Panc1 (cell line): Measurements from ENCODE around the gene CA5A. TPM values are rescaled to one million over a fixed set of nuclear protein-coding genes. Genes with fewer than 3 reads are reported as not detected.

Experiments
- ATAC-seq: fragments of 200-7000 bp; cut with Tn5 transposase; 2 replicates; pipeline ENCODE4 v1.9.1; 2020; ENCODE audit warnings: mild to moderate bottlenecking, moderate library complexity
- BruUV-seq: library from RNA; stranded (reverse); fragments of 400-500 nt; replicated peaks from 2 replicates; lab custom pipeline; 2021; lab: Mats Ljungman, UMichigan
- CTCF ChIA-PET: fragments of 300-600 bp; sonication (Branson Sonifier 250); formaldehyde crosslinking; loops from one replicate; lab custom pipeline; 2022; ENCODE audit warnings: antibody characterized with exemption; lab: Charles Lee
- POLR2A ChIA-PET: fragments of 300-600 bp; sonication (Branson Sonifier 250); formaldehyde crosslinking; loops from one replicate; lab custom pipeline; 2022; ENCODE audit warnings: antibody characterized with exemption; lab: Charles Lee
- DNase-seq: peaks from one replicate; pipeline ENCODE4 v3.0.0-alpha.2; 2010; ENCODE audit warnings: low read depth, low spot score
- H3K27ac ChIP-seq: 2 replicates; pipeline ENCODE4 v1.5.1; 2011; ENCODE audit warnings: mild to moderate bottlenecking, low read length, inconsistent platforms
- H3K27me3 ChIP-seq: fragments of 200-500 bp; sonication (Bioruptor generic); 2 replicates; pipeline ENCODE4 v1.6.0; 2014; ENCODE audit warnings: low read length, inconsistent platforms; ENCODE audit not compliant: control insufficient read depth, insufficient read depth
- H3K36me3 ChIP-seq: fragments of 200-500 bp; sonication (Bioruptor generic); 2 replicates; pipeline ENCODE4 v1.5.1; 2014; ENCODE audit warnings: inconsistent platforms, mild to moderate bottlenecking, low read length, moderate library complexity; ENCODE audit not compliant: control insufficient read depth, insufficient read depth
- H3K4me1 ChIP-seq: 2 replicates; pipeline ENCODE4 v1.5.1; 2011; ENCODE audit warnings: inconsistent platforms, mild to moderate bottlenecking, low read length, moderate library complexity; ENCODE audit not compliant: control insufficient read depth, insufficient read depth
- H3K4me3 ChIP-seq, 2 experiments: 2 replicates each; pipeline ENCODE4 v1.5.1; 2011 to 2012; ENCODE audit warnings: low read depth in 2 of 2, low read length in 2 of 2, mild to moderate bottlenecking in 2 of 2, inconsistent platforms in 1 of 2, moderate library complexity in 1 of 2
- H3K9me3 ChIP-seq: fragments of 200-500 bp; sonication (Bioruptor generic); 2 replicates; pipeline ENCODE4 v1.5.1; 2014; ENCODE audit warnings: low read depth, mild to moderate bottlenecking, inconsistent platforms, low read length, moderate library complexity; ENCODE audit not compliant: control insufficient read depth, insufficient read depth
- CTCF ChIP-seq: fragments of 450-650 bp; IDR thresholded peaks from 2 replicates; pipeline ENCODE4 v1.5.1; 2017; ENCODE audit warnings: mild to moderate bottlenecking
- POLR2AphosphoS5 ChIP-seq: IDR thresholded peaks from 2 replicates; pipeline ENCODE4 v1.6.1; 2012; ENCODE audit warnings: mild to moderate bottlenecking, low read depth, low read length, moderate library complexity
- REST ChIP-seq, 2 experiments: IDR thresholded peaks; 2 replicates each; pipeline ENCODE4 v1.6.1; 2011 to 2012; ENCODE audit warnings: low read depth in 2 of 2, control low read depth in 1 of 2, low read length in 1 of 2, mild to moderate bottlenecking in 1 of 2, moderate library complexity in 1 of 2; ENCODE audit not compliant: insufficient read depth in 1 of 2
- SIN3A ChIP-seq: IDR thresholded peaks from 2 replicates; pipeline ENCODE4 v1.6.1; 2012; ENCODE audit warnings: low read depth, mild to moderate bottlenecking, low read length, moderate library complexity, borderline replicate concordance; ENCODE audit not compliant: insufficient read depth
- TCF7L2 ChIP-seq: IDR thresholded peaks from 2 replicates; pipeline ENCODE4 v1.6.1; 2011; ENCODE audit warnings: mild to moderate bottlenecking, low read depth, low read length, inconsistent platforms
- in situ Hi-C: cut with HindIII; loops from 2 replicates; pipeline ENCODE4 v1.10.0; 2016; ENCODE audit warnings: low sequenced_read_pairs, low pct_unique_long_range_greater_than_20kb
- intact Hi-C: fragments of 100-400 bp; cut with micrococcal nuclease; formaldehyde crosslinking; loops from one replicate; pipeline ENCODE4 v1.10.0; 2022; ENCODE audit not compliant: unreplicated experiment
- total RNA-seq: library from RNA; stranded (reverse); gene quantifications from one replicate; pipeline ENCODE4 v1.2.1, GENCODE V29; 2021; ENCODE audit not compliant: unreplicated experiment

Gene CA5A
- total RNA-seq, 1 experiment from 2014 or later = not detected

GRCh38 chr16:87843678-87844105, 92.6 kb downstream of the CA5A start:
- H3K9me3 ChIP-seq = no peaks in the 10 kb centered on the region
- intact Hi-C loops (no loop called here), in situ Hi-C loops (no loop called here)
- H3K27ac ChIP-seq = no peak overlapping the region
- no peak overlapping the region for H3K4me3 ChIP-seq
- ChIA-PET POLR2A (no interaction called here), CTCF (interaction anchor here (0.7 kb wide), 1 partner anchor 32 kb away, joined by 9 read pairs; no protein-coding TSS in a partner anchor)
- DNase-seq (no peak), ATAC-seq (no peak)
- no peaks in the 10 kb centered on the region for H3K27me3 ChIP-seq
- H3K4me1 ChIP-seq = peaks cover 31% of the 10 kb centered on the region
- H3K36me3 ChIP-seq = no peaks in the 10 kb centered on the region; the same call in 1 of the 2 replicates
- TF ChIP-seq SIN3A = no peak
- no peak for TF ChIP-seq POLR2AphosphoS5
- TF ChIP-seq CTCF = no peak
- TF ChIP-seq REST (IDR thresholded peaks at IDR 0.05; ENCODE audit: insufficient read depth in 1 of 2, low read depth in 2 of 2, low read length in 1 of 2) = no peak
- TF ChIP-seq TCF7L2 = no peak
- no TSS peak for BruUV-seq

GRCh38 chr16:87842209-87842869, 94.0 kb downstream of the CA5A start:
- CTCF ChIA-PET = no interaction called here
- BruUV-seq = no TSS peak
- POLR2A ChIA-PET = no interaction called here
- in situ Hi-C loops (no loop called here), intact Hi-C loops (no loop called here)
- no peak for ATAC-seq
- Histone ChIP-seq H3K4me1 (peaks cover 21% of the 10 kb centered on the region), H3K9me3 (no peaks in the 10 kb centered on the region), H3K4me3 (no peak overlapping the region), H3K27ac (no peak overlapping the region), H3K36me3 (no peaks in the 10 kb centered on the region; the same call in 1 of the 2 replicates), H3K27me3 (no peaks in the 10 kb centered on the region)
- TF ChIP-seq REST (IDR thresholded peaks at IDR 0.05; ENCODE audit: insufficient read depth in 1 of 2, low read depth in 2 of 2, low read length in 1 of 2) (no peak), SIN3A (no peak), TCF7L2 (peak; percentile 55; the same call in 1 of the 2 replicates)
- DNase-seq = no peak
